ENCODE measurements around the gene FAM120B.
"Not testable (repeated sequence)": the region's sequence is repeated elsewhere in the genome, so short reads cannot be mapped to it uniquely, and the experiment has no call there.

FAM120B gene

GRCh38 chr6:170371080-170371479, 64.5 kb downstream of the FAM120B start:
- H3K4me3 ChIP-seq = no peak overlapping the region
- peak overlapping the region in 1 of 21 experiments; percentile 5 for H3K27ac ChIP-seq

DNA sequence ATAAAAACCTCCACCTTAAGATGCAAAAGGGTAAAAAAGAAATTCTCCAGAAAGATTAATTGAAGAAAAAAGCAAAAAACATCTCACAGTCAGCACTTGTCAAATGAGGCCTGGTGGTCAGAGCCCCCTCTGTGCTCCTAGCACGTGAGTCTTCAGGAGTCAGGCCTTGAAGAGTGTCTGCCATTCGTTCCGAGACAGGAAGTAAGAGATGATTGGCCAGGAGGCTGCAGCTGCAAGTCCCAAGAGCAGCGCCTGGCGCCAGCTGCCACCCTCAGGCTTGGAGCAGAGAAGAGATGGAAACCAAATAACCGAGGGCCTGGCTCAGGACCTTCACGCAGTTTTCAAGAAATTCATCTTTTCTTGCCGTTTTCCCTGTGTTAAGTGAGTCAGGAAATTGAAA, 65.0 kb downstream of the FAM120B start:
- Histone ChIP-seq H3K4me3 (no peak overlapping the region), H3K27ac (peak overlapping the region in 1 of 21 experiments; percentile 5)

DNA sequence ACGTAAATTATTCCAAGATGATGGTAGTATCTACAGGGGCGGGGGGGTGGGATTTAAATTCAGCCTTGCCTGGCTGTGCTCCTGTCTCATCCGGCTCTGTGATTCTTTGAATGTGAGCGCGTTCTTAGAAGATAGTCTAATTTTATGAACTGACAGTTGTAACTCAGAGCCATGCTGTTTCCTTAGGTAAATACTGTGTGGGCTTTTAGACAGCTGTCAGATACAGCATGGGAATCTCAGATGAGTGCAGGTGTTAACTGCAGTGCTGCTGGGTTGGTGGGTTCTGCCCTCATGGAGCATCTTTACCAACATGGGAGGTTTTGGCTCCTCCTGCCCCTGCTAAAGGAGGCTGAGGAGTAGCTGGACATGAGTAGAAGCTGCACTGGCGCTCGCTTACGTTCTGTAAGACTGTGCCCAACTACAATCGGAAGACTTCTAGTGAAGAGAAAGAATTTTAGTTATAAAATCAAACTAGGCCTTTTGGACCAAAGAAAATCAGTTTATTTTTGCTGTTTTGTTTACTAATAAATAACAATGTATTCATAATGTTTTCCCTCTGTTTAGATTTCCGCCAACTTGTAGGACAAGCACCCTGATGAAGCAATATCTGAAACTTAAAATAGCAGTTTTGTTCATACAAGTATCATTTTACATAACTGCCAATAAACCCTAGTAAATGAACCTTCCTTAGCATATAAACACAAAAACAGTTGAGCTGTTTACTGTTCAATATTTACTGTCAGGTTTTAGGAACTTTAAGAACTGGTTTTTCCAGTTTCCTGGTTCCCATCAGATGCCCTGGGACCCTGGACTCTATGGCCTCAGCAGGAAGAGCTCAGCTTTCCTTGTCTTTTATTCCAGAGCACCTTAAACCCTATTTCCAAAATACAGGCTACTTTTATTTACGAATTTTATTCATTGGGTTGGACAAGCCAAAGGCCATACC, 66.1 kb downstream of the FAM120B start:
- H3K27ac ChIP-seq = no peak overlapping the region

DNA sequence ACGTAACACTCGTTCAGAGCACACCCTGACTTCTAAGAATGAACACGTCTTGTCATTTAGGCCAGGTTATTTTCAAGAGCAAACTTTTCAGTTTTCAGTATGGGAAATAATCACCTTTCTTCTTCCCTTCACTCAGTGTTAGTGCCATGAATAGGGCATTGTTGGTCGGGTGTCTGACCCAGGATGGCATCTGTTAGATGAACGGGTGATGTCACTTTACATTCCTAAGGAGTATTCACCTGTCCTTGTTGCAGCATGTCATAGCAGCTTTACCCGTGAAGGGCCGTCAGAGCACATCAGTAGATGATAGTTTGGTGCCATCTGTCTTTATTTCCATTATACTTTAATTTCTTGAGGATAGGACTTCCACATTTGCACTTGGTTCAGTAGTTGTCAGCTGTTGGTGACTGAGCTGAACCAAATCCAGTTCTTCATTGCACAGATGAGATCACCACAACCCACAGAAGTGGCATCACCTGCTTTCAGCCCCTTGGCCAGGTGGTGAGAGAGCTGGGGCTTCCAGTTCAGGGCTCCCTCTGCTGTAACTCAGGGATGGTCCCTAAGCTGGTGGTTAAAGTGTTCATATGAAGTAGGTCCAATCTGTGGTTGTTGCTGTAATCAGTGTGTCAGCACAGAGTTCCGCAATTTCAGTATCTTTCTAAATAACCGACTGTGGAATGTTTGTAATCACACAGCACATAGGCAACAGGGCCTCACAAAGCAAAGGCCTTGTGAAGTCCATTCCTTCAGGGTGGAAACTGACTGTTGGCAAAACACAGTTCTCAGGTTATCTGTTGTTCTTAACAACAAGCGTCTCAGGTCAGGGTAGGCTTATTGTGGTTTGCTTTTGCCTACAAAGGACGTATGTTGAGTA, 68.2 kb downstream of the FAM120B start:
- H3K4me3 ChIP-seq = no peak overlapping the region
- H3K27ac ChIP-seq = peak overlapping the region in 2 of 21 experiments; percentile 45 to 56

More for the DNA sequence above, 66.1 kb downstream of the FAM120B start:
- no peak overlapping the region for H3K4me3 ChIP-seq

DNA sequence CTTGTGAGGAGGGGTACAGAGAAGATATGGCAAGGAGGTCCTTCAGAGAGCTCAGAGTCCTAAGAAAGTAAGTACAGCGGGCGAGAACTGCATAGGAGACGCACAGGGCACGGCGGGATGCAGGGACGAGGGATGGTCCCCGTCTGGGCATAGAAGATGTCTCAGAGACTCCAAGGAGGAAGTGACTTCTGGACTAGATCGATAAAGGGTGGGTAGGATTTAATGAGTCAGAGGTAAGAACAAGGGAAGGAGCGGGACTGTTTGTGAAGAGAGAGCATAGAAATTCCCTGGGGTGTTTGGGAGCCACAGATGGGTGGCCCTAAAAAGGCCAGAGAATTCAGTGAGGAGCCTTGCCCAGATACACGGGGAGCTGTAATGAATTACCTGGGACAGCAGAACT, 69.1 kb downstream of the FAM120B start:
- H3K4me3 ChIP-seq = no peak overlapping the region

GRCh38 chr6:170376386-170377043, 70.0 kb downstream of the FAM120B start:
- Histone ChIP-seq H3K27ac (no peak overlapping the region), H3K4me3 (no peak overlapping the region)

More for the DNA sequence above, 69.1 kb downstream of the FAM120B start:
- no peak overlapping the region for H3K27ac ChIP-seq

DNA sequence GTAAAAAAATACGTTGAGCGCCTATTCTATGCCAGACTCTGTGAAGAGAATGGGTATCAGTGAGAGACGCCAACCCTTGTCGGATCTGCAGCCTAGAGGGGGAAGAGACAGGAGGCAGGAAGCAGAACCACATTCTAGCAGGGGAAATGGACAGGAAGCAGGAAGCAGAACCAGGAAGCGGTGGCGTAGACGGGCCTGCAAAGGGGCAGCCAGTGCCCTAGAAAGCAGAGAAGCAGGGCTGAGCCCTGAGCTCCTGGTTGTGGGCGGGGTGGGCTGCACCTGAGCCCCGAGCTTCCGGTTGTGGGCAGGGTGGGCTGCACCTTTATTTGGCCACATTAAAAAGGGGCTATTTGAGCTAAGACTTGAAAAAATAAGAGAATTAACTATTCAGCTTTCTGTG, 71.9 kb downstream of the FAM120B start:
- Histone ChIP-seq H3K4me3 (no peak overlapping the region), H3K27ac (no peak overlapping the region)

DNA sequence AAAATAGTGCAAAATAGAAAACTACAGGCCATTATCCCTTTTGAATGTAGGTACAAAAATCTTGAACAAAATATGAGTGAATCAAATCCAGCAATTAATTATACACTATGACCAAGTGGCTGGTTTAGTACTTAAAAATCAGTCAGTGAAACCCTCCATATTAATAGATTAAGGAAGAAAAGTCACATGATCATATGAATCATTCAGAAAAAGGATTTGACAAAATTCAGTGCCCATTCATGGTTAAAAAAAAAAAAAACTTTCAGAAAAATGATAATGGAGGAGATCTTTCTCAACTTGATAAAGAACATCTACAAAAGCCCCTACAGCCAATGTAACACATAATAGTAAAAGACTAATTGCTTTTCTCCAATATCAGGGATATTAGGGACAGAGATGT, 75.0 kb downstream of the FAM120B start:
- Histone ChIP-seq H3K27ac (no peak overlapping the region), H3K4me3 (no peak overlapping the region)

DNA sequence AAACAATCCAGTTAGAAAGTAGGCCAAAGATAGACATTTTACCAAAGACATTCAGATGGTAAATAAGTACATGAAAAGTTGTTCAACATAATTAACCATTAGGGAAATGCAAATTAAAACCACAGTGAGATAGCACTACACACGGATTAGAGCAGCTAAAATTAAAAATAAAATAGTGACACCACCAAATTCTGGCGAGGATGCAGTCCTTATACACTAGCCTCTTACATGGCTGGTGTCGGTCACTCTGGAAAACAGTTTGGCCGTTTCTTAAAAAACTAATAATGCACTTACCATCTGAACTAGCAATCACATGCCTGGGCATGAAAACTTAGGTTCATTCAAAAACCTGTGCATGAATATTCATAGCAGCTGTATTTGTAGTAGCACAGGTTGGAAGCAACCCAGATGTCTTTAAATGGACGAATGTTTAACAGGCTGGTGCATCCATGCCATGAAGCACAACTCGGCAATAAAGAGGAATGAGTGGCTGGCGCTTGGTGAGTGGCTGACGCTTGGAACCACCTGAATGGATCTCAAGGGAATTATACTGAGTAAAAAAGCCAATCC, 77.0 kb downstream of the FAM120B start:
- H3K4me3 ChIP-seq = no peak overlapping the region
- no peak overlapping the region for H3K27ac ChIP-seq

GRCh38 chr6:170385506-170385905, 78.9 kb downstream of the FAM120B start:
- H3K4me3 ChIP-seq = no peak overlapping the region
- H3K27ac ChIP-seq = no peak overlapping the region

GRCh38 chr6:170388113-170388512, 81.6 kb downstream of the FAM120B start:
- no peak overlapping the region for H3K27ac ChIP-seq
- no peak overlapping the region for H3K4me3 ChIP-seq

- H3K4me3 ChIP-seq = no peak overlapping the region
- no peak overlapping the region for H3K27ac ChIP-seq
Observed at GRCh38 chr6:170393033-170393432, 86.5 kb downstream of the FAM120B start.

DNA sequence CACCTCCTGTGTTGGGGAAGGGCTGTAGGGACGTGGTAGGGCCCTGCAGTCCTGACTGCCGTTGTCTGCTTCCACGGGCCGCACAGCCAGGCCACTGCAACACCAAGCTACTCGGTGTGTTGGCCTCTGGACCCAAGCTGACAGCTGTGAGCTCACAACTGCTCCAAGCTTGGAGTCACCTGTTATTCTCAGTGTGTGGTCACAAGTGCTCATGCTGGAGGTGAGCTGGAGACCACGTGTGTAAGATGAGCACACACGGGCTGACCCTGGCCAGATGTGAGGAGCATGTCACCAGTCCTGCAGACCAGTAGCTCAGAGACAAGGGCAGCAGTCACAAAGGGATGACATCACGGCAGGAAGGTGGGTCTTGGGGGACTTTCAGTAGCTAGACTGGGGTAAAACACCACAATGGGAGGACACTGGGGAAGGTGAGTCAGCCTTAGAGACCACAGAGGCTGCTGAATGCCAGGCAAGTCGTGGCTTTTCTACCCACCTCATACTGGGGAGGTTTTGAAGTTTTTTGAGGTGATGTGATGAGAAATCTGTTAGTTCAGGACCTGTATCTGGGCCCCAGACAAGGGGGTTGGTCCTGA, 87.3 kb downstream of the FAM120B start:
- no peak overlapping the region for H3K27ac ChIP-seq
- no peak overlapping the region for H3K4me3 ChIP-seq

GRCh38 chr6:170394980-170395379, 88.4 kb downstream of the FAM120B start:
- H3K27ac ChIP-seq = no peak overlapping the region
- H3K4me3 ChIP-seq = no peak overlapping the region

DNA sequence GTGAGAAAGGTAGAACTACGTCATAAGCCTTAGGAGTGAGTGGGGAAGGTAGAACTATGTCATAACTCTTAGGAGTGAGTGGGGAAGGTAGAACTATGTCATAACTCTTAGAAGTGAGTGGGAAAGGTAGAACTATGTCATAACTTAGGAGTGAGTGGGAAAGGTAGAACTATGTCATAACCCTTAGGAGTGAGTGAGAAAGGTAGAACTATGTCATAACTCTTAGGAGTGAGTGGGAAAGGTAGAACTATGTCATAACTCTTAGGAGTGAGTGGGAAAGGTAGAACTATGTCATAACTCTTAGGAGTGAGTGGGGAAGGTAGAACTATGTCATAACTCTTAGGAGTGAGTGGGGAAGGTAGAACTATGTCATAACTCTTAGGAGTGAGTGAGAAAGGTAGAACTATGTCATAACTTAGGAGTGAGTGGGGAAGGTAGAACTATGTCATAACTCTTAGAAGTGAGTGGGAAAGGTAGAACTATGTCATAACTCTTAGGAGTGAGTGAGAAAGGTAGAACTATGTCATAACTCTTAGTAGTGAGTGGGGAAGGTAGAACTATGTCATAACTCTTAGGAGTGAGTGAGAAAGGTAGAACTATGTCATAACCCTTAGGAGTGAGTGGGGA, 92.3 kb downstream of the FAM120B start:
- H3K4me3 ChIP-seq, H3K27ac ChIP-seq: not testable (repeated sequence)

GRCh38 chr6:170399955-170400558, 93.5 kb downstream of the FAM120B start:
- not testable (repeated sequence) for H3K4me3 ChIP-seq, H3K27ac ChIP-seq

- H3K4me3 ChIP-seq = no peak overlapping the region
- H3K27ac ChIP-seq = no peak overlapping the region
Observed at GRCh38 chr6:170402318-170403040, 95.9 kb downstream of the FAM120B start.

- Histone ChIP-seq H3K27ac (no peak overlapping the region), H3K4me3 (no peak overlapping the region)
Observed at GRCh38 chr6:170403451-170403850, 96.9 kb downstream of the FAM120B start.
